ENCODE measurements around the gene ANKRD33.
"Not testable (repeated sequence)": the region's sequence is repeated elsewhere in the genome, so short reads cannot be mapped to it uniquely, and the experiment has no call there.

DNA sequence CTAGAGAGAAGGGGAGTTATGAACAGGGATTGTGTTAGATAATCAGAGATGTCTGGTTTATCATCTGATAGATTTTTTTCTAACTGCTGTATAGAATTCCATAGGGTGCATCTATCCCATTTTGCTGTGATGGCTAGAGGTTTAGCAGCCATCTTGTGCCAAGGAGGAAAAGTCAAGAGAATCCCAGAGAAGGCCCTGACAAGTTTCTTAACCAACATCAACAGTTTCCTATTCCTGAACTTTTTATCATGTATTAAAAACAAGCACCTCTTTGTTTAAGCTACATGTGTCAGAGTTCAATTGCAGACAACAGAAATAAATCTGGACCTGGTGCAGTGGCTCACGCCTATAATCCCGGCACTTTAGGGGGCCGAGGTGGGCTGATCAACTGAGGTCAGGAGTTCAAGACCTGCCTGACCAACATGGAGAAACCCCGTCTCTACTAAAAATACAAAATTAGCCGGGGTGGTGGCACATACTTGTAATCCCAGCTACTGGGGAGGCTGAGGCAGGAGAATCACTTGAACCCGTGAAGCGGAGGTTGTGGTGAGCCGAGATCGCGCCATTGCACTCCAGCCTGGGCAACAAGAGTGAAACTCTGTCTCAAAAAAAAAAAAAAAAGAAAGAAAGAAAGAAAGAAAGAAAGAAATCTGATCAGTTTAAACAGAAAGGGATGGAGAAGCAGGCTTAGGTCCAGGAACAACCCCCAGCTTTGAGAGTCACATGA lies 2.4 kb upstream of the ANKRD33 start:
- TF ChIP-seq, protein P1, sequence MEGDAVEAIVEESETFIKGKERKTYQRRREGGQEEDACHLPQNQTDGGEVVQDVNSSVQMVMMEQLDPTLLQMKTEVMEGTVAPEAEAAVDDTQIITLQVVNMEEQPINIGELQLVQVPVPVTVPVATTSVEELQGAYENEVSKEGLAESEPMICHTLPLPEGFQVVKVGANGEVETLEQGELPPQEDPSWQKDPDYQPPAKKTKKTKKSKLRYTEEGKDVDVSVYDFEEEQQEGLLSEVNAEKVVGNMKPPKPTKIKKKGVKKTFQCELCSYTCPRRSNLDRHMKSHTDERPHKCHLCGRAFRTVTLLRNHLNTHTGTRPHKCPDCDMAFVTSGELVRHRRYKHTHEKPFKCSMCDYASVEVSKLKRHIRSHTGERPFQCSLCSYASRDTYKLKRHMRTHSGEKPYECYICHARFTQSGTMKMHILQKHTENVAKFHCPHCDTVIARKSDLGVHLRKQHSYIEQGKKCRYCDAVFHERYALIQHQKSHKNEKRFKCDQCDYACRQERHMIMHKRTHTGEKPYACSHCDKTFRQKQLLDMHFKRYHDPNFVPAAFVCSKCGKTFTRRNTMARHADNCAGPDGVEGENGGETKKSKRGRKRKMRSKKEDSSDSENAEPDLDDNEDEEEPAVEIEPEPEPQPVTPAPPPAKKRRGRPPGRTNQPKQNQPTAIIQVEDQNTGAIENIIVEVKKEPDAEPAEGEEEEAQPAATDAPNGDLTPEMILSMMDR (IDR thresholded peaks at IDR 0.05) = not testable (repeated sequence)
- TF ChIP-seq EP300, POLR2A (IDR thresholded peaks at IDR 0.05): not testable (repeated sequence)

Data from tibial nerve (tissue), 4 donors.